Stimulated activated CD8-positive, alpha-beta memory T cell treated with anti-CD3 and anti-CD28 coated beads, Interleukin-7, amount 100 ng/mL, for 1 hour (primary cell): ENCODE measurements around the gene POLR2J3.
"Not testable (repeated sequence)": the region's sequence is repeated elsewhere in the genome, so short reads cannot be mapped to it uniquely, and the experiment has no call there.

Experiments used
- DNase-seq, 2 donors: peaks; one replicate each; pipeline ENCODE4 v3.0.0-alpha.2; 2020; ENCODE audit warnings: low read depth in 2 of 2

The POLR2J3 gene

DNA sequence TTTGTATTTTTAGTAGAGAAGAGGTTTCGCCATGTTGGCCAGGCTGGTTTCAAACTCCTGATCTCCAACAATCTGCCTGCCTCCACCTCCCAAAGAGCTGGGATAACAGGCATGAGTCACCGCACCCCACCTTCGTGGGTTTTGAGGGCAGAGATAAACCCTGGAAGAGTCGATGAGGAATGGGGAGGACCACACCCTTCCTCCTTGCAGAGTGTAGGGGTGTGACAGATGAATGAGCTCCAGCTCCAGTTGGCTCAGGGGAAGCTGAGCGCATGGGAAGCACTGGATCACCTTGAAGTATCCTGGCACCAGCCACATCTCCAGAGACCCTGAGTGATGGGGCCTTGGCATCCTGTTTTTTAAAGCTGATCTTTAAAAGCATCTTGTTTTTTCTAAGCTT, 11.1 kb upstream of the POLR2J3 start:
- DNase-seq = not testable (repeated sequence)

DNA sequence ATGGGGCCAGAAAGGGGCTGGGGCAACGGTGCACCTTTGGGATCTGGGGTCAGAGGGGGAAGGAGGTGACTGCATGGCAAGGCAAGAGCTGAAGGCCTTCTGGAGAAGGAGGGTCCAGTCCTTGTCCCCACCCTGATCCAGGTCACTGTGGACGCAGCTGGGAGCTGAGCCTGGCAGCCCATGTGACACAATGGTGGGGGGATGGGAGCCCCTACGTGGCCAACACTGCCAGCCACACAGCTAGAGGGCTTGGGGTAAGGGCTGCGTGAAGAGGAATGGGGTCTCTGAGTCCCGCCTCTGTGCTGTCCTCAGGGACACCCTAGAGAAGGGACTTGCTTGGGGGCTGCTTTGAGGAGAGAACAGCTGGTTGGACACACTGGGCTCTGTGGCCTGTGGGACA, 9.3 kb upstream of the POLR2J3 start:
- DNase-seq = not testable (repeated sequence)

- DNase-seq = not testable (repeated sequence)
Observed at GRCh38 chr7:102578486-102578885, 6.1 kb upstream of the POLR2J3 start.

DNA sequence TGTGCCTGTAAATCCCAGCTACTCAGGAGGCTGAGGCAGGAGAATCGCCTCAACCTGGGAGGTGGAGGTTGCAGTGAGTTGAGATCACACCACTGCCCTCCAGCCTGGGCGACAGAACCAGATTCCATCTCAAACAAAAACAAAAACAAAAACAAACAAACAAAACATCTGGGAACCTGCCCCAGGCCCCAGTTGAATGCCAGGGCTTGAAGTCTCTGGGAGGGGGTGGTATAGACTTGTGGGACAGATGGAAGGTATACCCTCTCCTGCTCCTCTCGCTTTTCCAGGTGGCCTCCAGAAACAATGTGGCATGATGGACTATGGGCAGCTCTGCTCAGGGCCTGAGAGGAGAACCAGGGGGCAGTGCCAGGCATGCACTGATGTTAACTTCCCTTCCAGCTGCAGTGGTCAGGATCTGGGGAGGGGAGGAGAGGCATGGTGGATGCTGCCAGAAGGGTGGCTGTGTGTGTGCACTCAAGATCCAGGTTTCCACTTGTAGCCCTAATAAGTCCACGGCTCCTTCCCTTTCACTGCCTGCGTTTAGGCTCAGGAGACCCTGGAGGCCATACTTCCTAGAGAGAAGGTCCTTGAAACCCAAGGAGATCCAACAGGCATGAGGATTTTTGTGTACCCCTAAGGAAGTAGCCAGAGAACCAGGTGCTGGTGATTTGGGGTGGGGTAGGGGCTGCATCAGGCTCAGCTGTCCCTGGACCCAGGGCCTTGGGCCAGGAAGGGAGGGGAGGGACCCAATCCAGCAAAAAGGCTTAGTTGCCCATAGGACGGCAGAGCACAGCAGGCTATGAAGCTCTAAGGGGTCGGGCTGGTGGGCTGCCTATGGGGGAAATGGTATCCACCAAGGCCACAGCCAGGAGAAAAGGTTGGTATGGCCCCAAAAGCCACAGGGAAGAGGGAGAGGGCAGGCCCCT, 5.2 kb upstream of the POLR2J3 start:
- DNase-seq = not testable (repeated sequence)

GRCh38 chr7:102576363-102576762, 4.0 kb upstream of the POLR2J3 start:
- DNase-seq = not testable (repeated sequence)

GRCh38 chr7:102574607-102575006, 2.2 kb upstream of the POLR2J3 start:
- not testable (repeated sequence) for DNase-seq

GRCh38 chr7:102568620-102569019, 3.8 kb downstream of the POLR2J3 start:
- DNase-seq = not testable (repeated sequence)

GRCh38 chr7:102550808-102551422, 21.5 kb downstream of the POLR2J3 start, which contains the start of gene SPDYE2:
Gene SPDYE2, plus strand, starts transcription at chr7:102551226. Its CDS starts 2,030 bp downstream, at chr7:102553256.
- not testable (repeated sequence) for DNase-seq

- not testable (repeated sequence) for DNase-seq
Observed at GRCh38 chr7:102546353-102546752, 26.0 kb downstream of the POLR2J3 start.

DNA sequence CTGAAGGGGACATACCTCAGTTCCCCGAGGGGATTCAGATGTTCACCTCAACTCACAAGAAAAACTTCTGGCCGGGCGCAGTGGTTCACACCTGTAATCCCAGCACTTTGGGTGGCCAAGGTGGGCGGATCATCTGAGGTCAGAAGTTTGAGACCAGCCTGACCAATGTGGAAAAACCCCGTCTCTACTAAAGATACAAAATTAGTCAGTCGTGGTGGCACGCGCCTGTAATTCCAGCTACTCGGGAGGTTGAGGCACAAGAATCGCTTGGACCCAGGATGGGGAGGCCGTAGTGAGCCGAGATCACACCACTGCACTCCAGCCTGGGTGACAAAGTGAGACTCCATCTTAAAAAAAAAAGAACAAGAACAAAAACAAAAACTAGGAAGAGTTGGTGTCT, 27.1 kb downstream of the POLR2J3 start:
- not testable (repeated sequence) for DNase-seq

- not testable (repeated sequence) for DNase-seq
Observed at GRCh38 chr7:102544372-102544771, 28.0 kb downstream of the POLR2J3 start.

GRCh38 chr7:102543596-102543995, 28.8 kb downstream of the POLR2J3 start, which contains the start of gene UPK3BL2:
Gene UPK3BL2, minus strand, starts transcription at chr7:102543696. Its CDS starts 60 bp downstream, at chr7:102543636.
- not testable (repeated sequence) for DNase-seq

GRCh38 chr7:102542771-102543170, 29.6 kb downstream of the POLR2J3 start:
- not testable (repeated sequence) for DNase-seq

DNA sequence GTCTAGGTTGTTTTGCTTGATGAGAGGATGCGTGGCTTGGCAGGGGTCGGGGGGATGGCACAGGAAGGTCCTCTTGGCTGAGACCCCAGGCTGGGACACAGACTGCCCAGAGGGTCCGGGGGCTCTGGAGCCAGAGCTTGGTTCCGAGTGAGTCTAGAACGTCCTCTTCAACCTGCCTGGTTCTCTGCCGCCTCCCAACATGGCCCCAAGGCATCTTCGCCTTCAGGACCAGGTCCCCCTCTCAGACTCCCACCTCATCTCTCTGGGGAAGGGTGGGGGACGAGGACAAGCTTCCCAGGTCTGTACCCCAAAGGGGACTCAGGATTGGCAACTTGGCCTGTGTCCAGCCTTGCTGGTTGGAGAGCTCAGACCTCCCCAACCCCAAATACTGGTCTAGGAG, 30.3 kb downstream of the POLR2J3 start:
- not testable (repeated sequence) for DNase-seq

DNA sequence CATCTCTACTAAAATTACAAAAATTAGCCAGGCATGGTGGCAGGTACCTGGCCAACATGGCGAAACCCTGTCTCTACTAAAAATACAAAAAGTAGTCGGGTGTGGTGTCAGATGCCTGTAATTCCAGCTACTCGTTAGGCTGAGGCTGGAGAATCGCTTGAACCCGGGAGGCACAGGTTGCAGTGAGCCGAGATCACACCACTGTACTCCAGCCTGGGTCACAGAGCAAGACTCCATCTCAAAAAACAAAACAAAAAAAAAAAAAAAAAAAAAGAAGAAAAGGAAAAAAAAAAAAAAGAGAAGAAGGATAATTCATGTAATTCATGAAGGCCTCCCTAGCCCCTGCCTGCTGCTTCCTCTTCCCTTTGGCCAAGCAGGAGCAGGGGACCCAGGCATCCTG, 31.8 kb downstream of the POLR2J3 start:
- DNase-seq = not testable (repeated sequence)

- not testable (repeated sequence) for DNase-seq
Observed at GRCh38 chr7:102535062-102535615, 37.2 kb downstream of the POLR2J3 start.

- DNase-seq = not testable (repeated sequence)
Observed at GRCh38 chr7:102532127-102532526, 40.3 kb downstream of the POLR2J3 start.

- not testable (repeated sequence) for DNase-seq
Observed at GRCh38 chr7:102531583-102531982, 40.8 kb downstream of the POLR2J3 start.

- DNase-seq = not testable (repeated sequence)
Observed at GRCh38 chr7:102527822-102528793, 44.3 kb downstream of the POLR2J3 start.

GRCh38 chr7:102527182-102527581, 45.2 kb downstream of the POLR2J3 start:
- not testable (repeated sequence) for DNase-seq

GRCh38 chr7:102524803-102525202, 47.6 kb downstream of the POLR2J3 start:
- DNase-seq = not testable (repeated sequence)
